Forelimb muscle (tissue), 1 donor: Measurements from ENCODE around the gene DRAM2. TPM values are rescaled to one million over a fixed set of nuclear protein-coding genes. Genes with fewer than 3 reads are reported as not detected.
"Not testable (repeated sequence)": the region's sequence is repeated elsewhere in the genome, so short reads cannot be mapped to it uniquely, and the experiment has no call there.

Experiments used
- DNase-seq: peaks from one replicate; pipeline ENCODE4 v3.0.0-alpha.2; 2013; ENCODE audit warnings: low read depth
- polyA plus RNA-seq: library from polyadenylated mRNA; unstranded; fragments of 120-200 nt; gene quantifications from one replicate; pipeline ENCODE4 v1.2.1, GENCODE V29; 2013; ENCODE audit not compliant: insufficient read length

Gene DRAM2
- polyA plus RNA-seq, 1 donor, result 36.1 TPM

DNA sequence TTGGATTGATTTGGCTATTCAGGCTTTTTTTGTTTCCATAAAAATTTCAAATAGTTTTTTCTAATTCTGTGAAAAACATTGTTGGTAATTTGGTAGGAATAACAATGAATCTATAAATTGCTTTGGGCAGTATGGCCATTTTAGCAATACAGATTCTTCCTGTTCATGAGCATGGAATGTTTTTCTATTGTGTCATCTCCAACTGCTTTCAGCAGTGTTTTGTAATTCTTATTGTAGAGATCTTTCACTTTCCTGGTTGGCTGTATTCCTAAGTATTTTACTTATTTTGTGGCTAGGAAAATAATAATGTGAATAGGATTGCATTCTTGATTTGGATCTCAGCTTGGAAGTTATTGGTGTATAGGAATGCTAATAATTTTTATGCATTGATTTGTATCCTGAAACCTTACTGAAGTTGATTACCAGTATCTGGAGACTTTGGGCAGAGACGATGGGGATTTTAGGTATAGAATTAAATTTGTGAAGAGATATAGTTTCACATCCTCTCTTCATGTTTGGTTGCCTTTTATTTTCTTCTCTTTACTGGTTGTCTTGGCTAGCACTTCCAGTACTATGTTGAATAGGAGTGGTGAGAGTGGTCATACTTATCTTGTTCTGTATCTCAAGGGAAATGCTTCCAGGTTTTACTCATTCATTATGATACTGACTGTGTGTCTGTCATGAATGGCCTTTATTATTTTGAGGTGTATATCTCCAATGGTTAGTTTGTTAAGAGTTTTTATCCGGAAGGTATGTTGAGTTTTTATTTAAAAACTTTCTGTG lies 57.3 kb downstream of the DRAM2 start:
- DNase-seq, result no peak

DNA sequence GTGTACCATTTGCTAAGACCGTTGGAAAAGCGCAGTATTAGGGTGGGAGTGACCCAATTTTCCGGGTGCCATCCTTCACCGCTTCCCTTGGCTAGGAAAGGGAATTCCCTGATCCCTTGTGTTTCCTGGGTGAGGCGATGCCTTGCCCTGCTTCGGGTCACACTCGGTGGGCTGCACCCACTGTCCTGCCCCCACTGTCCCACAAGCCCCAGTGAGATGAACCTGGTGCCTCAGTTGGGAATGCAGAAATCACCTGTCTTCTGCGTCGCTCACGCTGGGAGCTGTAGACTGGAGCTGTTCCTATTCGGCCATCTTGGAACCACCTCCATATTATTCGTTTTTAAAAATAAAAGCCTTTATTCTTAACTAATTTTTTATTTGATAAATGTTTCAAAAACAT lies 60.6 kb downstream of the DRAM2 start:
- DNase-seq, result not testable (repeated sequence)

DNA sequence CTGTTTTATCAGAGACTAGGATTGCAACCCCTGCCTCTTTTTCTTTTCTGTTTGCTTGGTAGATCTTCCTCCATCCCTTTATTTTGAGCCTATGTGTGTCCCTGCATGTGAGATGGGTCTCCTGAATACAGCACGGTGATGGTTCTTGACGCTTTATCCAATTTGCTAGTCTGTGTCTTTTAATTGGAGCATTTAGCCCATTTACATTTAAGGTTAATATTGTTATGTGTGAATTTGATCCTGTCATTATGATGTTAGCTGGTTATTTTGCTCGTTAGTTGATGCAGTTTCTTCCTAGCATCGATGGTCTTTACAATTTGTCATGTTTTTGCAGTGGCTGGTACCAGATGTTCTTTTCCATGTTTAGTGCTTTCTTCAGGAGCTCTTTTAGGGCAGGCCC lies 62.6 kb downstream of the DRAM2 start:
- DNase-seq, result not testable (repeated sequence)

Other genes starting within 250 kb of the DRAM2 start
- gene LRIF1, start 176.2 kb downstream of the DRAM2 start, polyA plus RNA-seq, result 8.7 TPM
- 25.8 TPM for gene CEPT1, start 130 bp upstream of the DRAM2 start, polyA plus RNA-seq
- gene DENND2D, start 60.6 kb upstream of the DRAM2 start, polyA plus RNA-seq, result 1.0 TPM
- gene CHI3L2, start 87.6 kb upstream of the DRAM2 start, polyA plus RNA-seq, result 0.30 TPM
- gene CHIA, start 150.8 kb upstream of the DRAM2 start, polyA plus RNA-seq, result not detected